ENCODE measurements around the gene BARX2.

DNA sequence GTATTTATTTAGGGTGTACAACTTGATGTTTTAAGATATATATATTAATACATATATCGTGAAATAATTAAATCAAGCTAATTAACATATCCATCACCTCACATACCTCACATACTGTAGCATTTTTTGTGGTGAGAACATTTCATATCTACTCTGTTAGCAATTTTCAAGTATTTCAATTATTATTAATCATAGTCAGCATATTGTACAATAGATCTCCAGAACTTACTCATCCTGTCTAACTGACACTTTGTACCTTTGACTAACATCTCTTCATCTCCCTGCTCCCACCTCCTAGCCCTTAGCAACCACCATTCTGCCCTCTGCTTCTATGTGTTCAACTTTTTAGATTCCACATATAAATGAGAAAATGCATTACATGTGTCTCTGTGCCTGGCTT, 108.4 kb downstream of the BARX2 start:
- TF ChIP-seq CTCF (IDR thresholded peaks at IDR 0.05; ENCODE audit: borderline replicate concordance, extremely low read depth, low read length, poor library complexity, severe bottlenecking), result no peak
- no peak for TF ChIP-seq EZH2 (IDR thresholded peaks at IDR 0.05; ENCODE audit: borderline replicate concordance, low read depth, low read length, severe bottlenecking)
